Mucosa of descending colon (tissue), 3 donors: ENCODE measurements around the gene ALDH5A1. TPM values are rescaled to one million over a fixed set of nuclear protein-coding genes. Genes with fewer than 3 reads are reported as not detected.

Source experiments
- ATAC-seq: fragments of 200-7000 bp; cut with Tn5 transposase; one replicate; pipeline ENCODE4 v1.9.1; 2020; ENCODE audit warnings: mild to moderate bottlenecking, moderate library complexity
- DNase-seq, 3 donors: peaks; one replicate each; pipeline ENCODE4 v3.0.0-alpha.2; 2020
- H3K36me3 ChIP-seq: fragments of 200-600 bp; one replicate; pipeline ENCODE4 v1.8.0; 2021; ENCODE audit warnings: low read depth, mild to moderate bottlenecking
- H3K4me1 ChIP-seq: fragments of 200-600 bp; one replicate; pipeline ENCODE4 v1.8.0; 2021; ENCODE audit warnings: low read depth, mild to moderate bottlenecking
- H3K4me3 ChIP-seq: fragments of 200-600 bp; one replicate; pipeline ENCODE4 v1.8.0; 2021; ENCODE audit warnings: mild to moderate bottlenecking
- H3K9me3 ChIP-seq: fragments of 200-600 bp; one replicate; pipeline ENCODE4 v1.8.0; 2021; ENCODE audit warnings: mild to moderate bottlenecking
- intact Hi-C, 2 donors: fragments of 100-400 bp; cut with DNase I in 1 of 2; cut with micrococcal nuclease in 1 of 2; formaldehyde crosslinking; loops; one replicate each; pipeline versions ENCODE4 v1.11.0 to v1.11.1; 2022; cut with DNase I, micrococcal nuclease
- total RNA-seq, 3 donors: library from RNA; stranded (reverse); fragmentation: NEBNext Ultra II Directional in 2 of 3; extraction: Animal tissue kit (Norgen Biotek cat#: 25700) in 2 of 3; gene quantifications; one replicate each; pipeline versions ENCODE4 v1.2.1 to v1.2.4, GENCODE V29; 2021 to 2023
- TF ChIP-seq, protein P1 (sequence below): fragments of 200-600 bp; IDR thresholded peaks from one replicate; pipeline ENCODE4 v1.8.0; 2022; ENCODE audit warnings: antibody characterized with exemption, mild to moderate bottlenecking
- donor health status: DM: no; HTN: no; CAD: no; lungs with moderate emphysema.
- donor health status: DM: no; HTN: no; CAD: no.
- donor health status: DM: no; HTN: yes; CAD: no.

Gene ALDH5A1
- total RNA-seq, 3 donors from 2014 or later: 5.9 to 18.2 (median 8.1) TPM

DNA sequence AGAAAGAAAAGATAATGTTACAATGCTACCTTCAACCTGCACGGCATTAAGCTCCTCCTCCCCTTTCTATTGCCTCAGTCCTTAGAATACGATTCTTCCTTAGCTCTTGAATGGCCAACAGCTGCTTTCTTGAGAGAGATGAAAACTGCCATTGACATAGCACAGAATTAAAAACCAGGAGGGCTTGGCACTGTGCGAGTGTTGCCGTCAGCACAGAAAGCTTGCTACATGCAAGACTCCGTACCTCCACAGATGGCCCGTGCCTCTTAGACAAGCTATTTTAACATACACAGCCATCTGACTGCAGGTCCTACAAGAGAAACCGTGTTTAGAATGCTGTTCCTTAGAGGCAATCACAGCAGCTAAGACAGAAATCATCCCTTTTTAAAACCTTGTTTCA lies 51.7 kb downstream of the ALDH5A1 start:
- Histone ChIP-seq H3K36me3 (no peaks in the 10 kb centered on the region), H3K4me3 (no peak overlapping the region), H3K9me3 (no peaks in the 10 kb centered on the region), H3K4me1 (no peaks in the 10 kb centered on the region)
- TF ChIP-seq, protein P1, sequence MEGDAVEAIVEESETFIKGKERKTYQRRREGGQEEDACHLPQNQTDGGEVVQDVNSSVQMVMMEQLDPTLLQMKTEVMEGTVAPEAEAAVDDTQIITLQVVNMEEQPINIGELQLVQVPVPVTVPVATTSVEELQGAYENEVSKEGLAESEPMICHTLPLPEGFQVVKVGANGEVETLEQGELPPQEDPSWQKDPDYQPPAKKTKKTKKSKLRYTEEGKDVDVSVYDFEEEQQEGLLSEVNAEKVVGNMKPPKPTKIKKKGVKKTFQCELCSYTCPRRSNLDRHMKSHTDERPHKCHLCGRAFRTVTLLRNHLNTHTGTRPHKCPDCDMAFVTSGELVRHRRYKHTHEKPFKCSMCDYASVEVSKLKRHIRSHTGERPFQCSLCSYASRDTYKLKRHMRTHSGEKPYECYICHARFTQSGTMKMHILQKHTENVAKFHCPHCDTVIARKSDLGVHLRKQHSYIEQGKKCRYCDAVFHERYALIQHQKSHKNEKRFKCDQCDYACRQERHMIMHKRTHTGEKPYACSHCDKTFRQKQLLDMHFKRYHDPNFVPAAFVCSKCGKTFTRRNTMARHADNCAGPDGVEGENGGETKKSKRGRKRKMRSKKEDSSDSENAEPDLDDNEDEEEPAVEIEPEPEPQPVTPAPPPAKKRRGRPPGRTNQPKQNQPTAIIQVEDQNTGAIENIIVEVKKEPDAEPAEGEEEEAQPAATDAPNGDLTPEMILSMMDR: no peak
- ATAC-seq (no peak), DNase-seq (no peak)
- intact Hi-C loops: no loop called here

DNA sequence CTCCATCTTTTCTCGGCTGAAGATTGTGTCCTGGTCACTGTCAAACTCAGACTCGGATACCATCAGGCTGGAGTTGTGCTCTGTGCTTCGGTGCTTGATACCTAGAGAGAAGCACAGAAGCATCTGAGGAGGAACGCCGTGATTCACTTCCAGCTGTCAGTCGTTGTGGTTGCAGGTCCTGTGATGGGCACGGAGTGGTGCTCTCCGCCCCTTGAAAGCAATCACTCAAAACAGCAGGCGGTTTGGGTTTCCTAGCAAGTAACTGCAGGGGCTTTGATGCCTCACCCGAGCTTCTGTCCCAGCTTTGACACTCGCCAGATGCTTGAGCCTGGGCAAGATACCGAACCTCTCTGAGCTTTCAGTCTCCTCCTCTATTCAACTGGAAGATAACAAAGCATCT lies 52.5 kb downstream of the ALDH5A1 start:
- DNase-seq (no peak), ATAC-seq (no peak)
- intact Hi-C loops: no loop called here
- no peaks in the 10 kb centered on the region for H3K36me3 ChIP-seq
- H3K4me1 ChIP-seq: no peaks in the 10 kb centered on the region
- no peak overlapping the region for H3K4me3 ChIP-seq
- H3K9me3 ChIP-seq: no peaks in the 10 kb centered on the region
- TF ChIP-seq, protein P1: no peak

DNA sequence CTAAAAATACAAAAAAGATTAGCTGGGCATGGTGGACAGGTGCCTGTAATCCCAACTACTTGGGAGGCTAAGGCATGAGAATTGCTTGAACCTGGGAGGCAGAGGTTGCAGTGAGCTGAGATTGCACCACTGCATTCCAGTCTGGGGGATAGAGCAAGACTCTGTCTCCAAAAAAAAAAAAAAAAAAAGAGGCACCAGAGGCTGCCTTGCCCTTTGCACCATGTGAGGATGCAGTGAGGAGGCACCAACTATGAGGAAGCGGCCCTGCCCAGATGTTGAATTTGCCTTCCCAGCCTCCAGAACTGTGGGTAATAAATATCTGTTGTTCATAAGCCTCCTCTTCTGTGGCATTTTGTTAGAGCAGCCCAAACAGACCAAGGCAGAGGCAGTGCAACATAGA lies 54.4 kb downstream of the ALDH5A1 start:
- intact Hi-C loops: no loop called here
- Histone ChIP-seq H3K4me1 (no peaks in the 10 kb centered on the region), H3K4me3 (no peak overlapping the region), H3K36me3 (no peaks in the 10 kb centered on the region), H3K9me3 (no peaks in the 10 kb centered on the region)
- ATAC-seq: no peak
- no peak for DNase-seq
- TF ChIP-seq, protein P1: no peak

DNA sequence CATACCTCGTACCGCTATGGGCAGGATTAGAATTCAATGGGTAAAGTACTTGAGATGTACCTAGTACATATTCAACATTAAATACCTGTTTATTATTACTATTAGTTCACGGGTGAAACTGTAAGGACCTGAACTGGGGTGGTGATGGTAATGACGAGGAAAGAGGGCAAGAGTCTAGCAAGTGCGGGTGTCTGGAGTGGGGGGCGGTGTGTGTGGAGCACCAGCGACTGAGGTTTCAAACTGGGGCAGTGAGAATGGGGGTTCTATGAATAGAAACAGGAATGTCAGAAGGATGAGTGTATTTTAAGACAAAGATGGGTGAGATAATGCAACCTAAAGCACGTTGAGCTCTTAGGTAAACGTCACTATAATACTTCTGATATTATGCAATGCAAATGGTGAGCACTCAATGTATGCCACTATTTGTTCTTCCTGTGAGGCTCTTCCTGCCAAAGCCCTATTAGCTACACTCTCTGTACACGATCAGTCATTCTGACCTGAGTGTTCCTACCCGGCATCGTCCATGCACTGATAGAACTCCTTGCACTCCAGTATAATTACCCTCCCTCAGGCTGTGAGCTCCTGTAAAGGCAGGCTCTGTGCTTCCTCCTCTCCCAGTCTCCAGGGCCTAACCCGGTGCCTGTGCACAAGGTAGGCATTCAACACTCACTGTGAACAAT lies 55.0 kb downstream of the ALDH5A1 start:
- Histone ChIP-seq H3K4me1 (no peaks in the 10 kb centered on the region), H3K36me3 (no peaks in the 10 kb centered on the region), H3K4me3 (no peak overlapping the region), H3K9me3 (no peaks in the 10 kb centered on the region)
- intact Hi-C loops: no loop called here
- TF ChIP-seq, protein P1: no peak
- DNase-seq: no peak
- ATAC-seq: no peak

DNA sequence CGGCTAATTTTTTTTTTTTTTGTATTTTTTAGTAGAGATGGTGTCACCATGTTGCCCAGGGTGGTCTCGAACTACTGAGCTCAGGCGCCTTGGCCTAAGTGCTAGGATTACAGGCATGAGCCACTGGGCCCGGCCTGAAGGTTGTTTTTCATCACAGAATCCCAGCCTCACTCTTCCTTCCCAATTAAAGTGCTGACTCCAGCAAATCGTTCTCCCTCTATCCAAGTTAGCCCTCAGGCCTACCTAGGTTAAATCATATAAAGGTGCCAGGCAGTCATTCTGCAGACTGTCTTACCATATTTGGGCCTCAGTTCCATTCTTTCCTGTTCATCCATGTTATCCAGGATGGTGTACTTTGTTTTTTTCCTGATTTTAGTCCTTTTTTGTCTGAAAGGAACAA lies 56.4 kb downstream of the ALDH5A1 start:
- H3K4me3 ChIP-seq: no peak overlapping the region
- intact Hi-C loops: no loop called here
- DNase-seq (no peak), ATAC-seq (no peak)
- H3K36me3 ChIP-seq: no peaks in the 10 kb centered on the region
- TF ChIP-seq, protein P1: no peak
- H3K4me1 ChIP-seq: no peaks in the 10 kb centered on the region
- no peaks in the 10 kb centered on the region for H3K9me3 ChIP-seq

DNA sequence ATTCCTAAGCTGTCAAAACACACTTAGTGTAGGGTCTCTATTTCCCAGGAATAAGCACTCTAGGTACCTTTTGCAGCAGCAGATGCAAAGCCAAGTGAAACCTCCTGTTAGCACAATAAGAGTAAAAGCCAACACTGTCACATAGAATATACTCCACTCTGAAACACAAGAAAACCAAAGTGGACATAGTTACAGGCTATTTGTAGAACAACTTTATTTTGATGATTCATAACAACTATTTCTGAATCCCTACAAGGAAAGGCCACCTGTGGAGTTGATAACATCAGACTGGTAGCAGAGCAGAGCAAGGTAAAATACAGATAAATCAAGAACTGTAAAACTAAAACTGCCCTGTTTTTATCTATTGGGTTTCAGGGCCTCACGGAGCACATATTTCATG lies 59.7 kb downstream of the ALDH5A1 start:
- Histone ChIP-seq H3K9me3 (no peaks in the 10 kb centered on the region), H3K4me1 (no peaks in the 10 kb centered on the region), H3K36me3 (no peaks in the 10 kb centered on the region), H3K4me3 (no peak overlapping the region)
- no peak for ATAC-seq
- intact Hi-C loops: no loop called here
- TF ChIP-seq, protein P1: no peak
- no peak for DNase-seq
